Motor neuron (in vitro differentiated cells): ENCODE measurements around the gene ZNF189. TPM values are rescaled to one million over a fixed set of nuclear protein-coding genes. Genes with fewer than 3 reads are reported as not detected.
A peak's percentile ranks its signal among the peaks of the same experiment; 100 is the strongest.
"Not testable (repeated sequence)": the region's sequence is repeated elsewhere in the genome, so short reads cannot be mapped to it uniquely, and the experiment has no call there.

ENCODE experiments used
- ATAC-seq, 8 experiments: fragments of 200-7000 bp; cut with Tn5 transposase; replicated peaks in 6 of 8; 2 replicates each; pipeline ENCODE4 v1.8.0; 2021; ENCODE audit warnings: mild to moderate bottlenecking in 8 of 8, moderate library complexity in 8 of 8
- H3K27ac ChIP-seq, 2 donors: fragments of 250-450 bp; sonication (Bioruptor Pico); 2 replicates each; pipeline ENCODE4 v1.9.0; 2021; ENCODE audit warnings: antibody characterized with exemption in 2 of 2, mild to moderate bottlenecking in 2 of 2, moderate library complexity in 1 of 2
- H3K4me1 ChIP-seq, 2 donors: fragments of 250-450 bp; sonication (Bioruptor Pico); replicated peaks in 1 of 2; 2 replicates each; pipeline ENCODE4 v1.6.1; 2021; ENCODE audit warnings: antibody characterized with exemption in 2 of 2, mild to moderate bottlenecking in 2 of 2, moderate library complexity in 1 of 2
- H3K4me3 ChIP-seq, 5 donors: fragments of 250-450 bp; sonication (Bioruptor Pico); 2 replicates each; pipeline ENCODE4 v1.9.0; 2021; ENCODE audit warnings: antibody characterized with exemption in 5 of 5, mild to moderate bottlenecking in 5 of 5, moderate library complexity in 4 of 5
- WGBS, 10 experiments: fragments of 450-650 bp; shearing (Covaris generic); methylation state at CpG; one replicate each; pipeline ENCODE4 v1.0.0; 2022; 5-methylcytosine and 5-hydroxymethylcytosine counted together
- in situ Hi-C, 9 experiments: fragments of 400-800 bp; cut with MboI; loops; one replicate each; pipeline ENCODE4 v1.15.0; 2021; ENCODE audit warnings: low sequenced_read_pairs in 9 of 9, low pct_unique_long_range_greater_than_20kb in 2 of 9; ENCODE audit not compliant: unreplicated experiment in 9 of 9
- total RNA-seq, 8 experiments: library from RNA; unstranded; fragments of 300-600 nt; gene quantifications; 2 replicates each; pipeline versions ENCODE4 v1.2.3 to v1.2.4, GENCODE V29; 2022

Gene ZNF189
- total RNA-seq, 8 experiments from 2014 or later: 10.7 to 29.7 (median 20.0) TPM

GRCh38 chr9:101367323-101367722 is 31.3 kb upstream of the ZNF189 start:
- peaks cover 0 to 16% of the 10 kb centered on the region in 2 donors for H3K4me1 ChIP-seq
- no peak overlapping the region for H3K27ac ChIP-seq
- 81 to 100% (median 92%) methylated on average over 1 to 3 of the region's 3 CpGs; no CpG with 5 or more reads in 1 of the 10 experiments for WGBS, 10 experiments
- in situ Hi-C loops: no loop called here
- H3K4me3 ChIP-seq: no peak overlapping the region
- no peak for ATAC-seq

- no peak overlapping the region for H3K27ac ChIP-seq
- peaks cover 0 to 16% of the 10 kb centered on the region in 2 donors for H3K4me1 ChIP-seq
- 6 to 88% (median 71%) methylated on average over 1 to 2 of the region's 2 CpGs; no CpG with 5 or more reads in 4 of the 10 experiments for WGBS, 10 experiments
- ATAC-seq: no peak
- in situ Hi-C loops: no loop called here
- no peak overlapping the region for H3K4me3 ChIP-seq
Observed at GRCh38 chr9:101369286-101369685, 29.4 kb upstream of the ZNF189 start.

- WGBS, 10 experiments: 27 to 100% (median 73%) methylated on average over 1 to 2 of the region's 2 CpGs
- Histone ChIP-seq H3K4me3 (no peak overlapping the region), H3K4me1 (peaks cover 0 to 16% of the 10 kb centered on the region in 2 donors), H3K27ac (no peak overlapping the region)
- ATAC-seq: no peak
- in situ Hi-C loops: no loop called here
Observed at GRCh38 chr9:101369884-101370531, 28.6 kb upstream of the ZNF189 start.

- Histone ChIP-seq H3K4me1 (peaks cover 0 to 8% of the 10 kb centered on the region in 2 donors), H3K27ac (no peak overlapping the region), H3K4me3 (no peak overlapping the region)
- in situ Hi-C loops: no loop called here
- WGBS, 10 experiments: 50 to 100% (median 85%) methylated on average over 1 to 3 of the region's 3 CpGs
- no peak for ATAC-seq
Observed at GRCh38 chr9:101371813-101372212, 26.8 kb upstream of the ZNF189 start.

- in situ Hi-C loops: no loop called here
- H3K27ac ChIP-seq: no peak overlapping the region
- ATAC-seq: peak in 1 of 8 experiments; percentile 44
- 29 to 100% (median 80%) methylated on average over 1 to 2 of the region's 2 CpGs; no CpG with 5 or more reads in 3 of the 10 experiments for WGBS, 10 experiments
- H3K4me1 ChIP-seq: peaks cover 0 to 6% of the 10 kb centered on the region in 2 donors
- no peak overlapping the region for H3K4me3 ChIP-seq
Observed at GRCh38 chr9:101372327-101373118, 26.1 kb upstream of the ZNF189 start.

- ATAC-seq: no peak
- Histone ChIP-seq H3K4me3 (no peak overlapping the region), H3K27ac (no peak overlapping the region), H3K4me1 (no peaks in the 10 kb centered on the region)
- WGBS, 10 experiments: 40 to 100% (median 91%) methylated on average over 1 to 12 of the region's 12 CpGs; no CpG with 5 or more reads in 2 of the 10 experiments
- in situ Hi-C loops: no loop called here
Observed at GRCh38 chr9:101375546-101375945, 23.1 kb upstream of the ZNF189 start.

GRCh38 chr9:101376111-101376848 is 22.4 kb upstream of the ZNF189 start:
- Histone ChIP-seq H3K4me3 (no peak overlapping the region), H3K27ac (no peak overlapping the region)
- ATAC-seq: peak in 5 of 8 experiments; percentile 90 to 97 (median 95)

GRCh38 chr9:101380295-101380694 is 18.4 kb upstream of the ZNF189 start:
- Histone ChIP-seq H3K27ac (no peak overlapping the region), H3K4me3 (no peak overlapping the region), H3K4me1 (no peaks in the 10 kb centered on the region)
- in situ Hi-C loops: no loop called here
- ATAC-seq: no peak

More at GRCh38 chr9:101376111-101376848, 22.4 kb upstream of the ZNF189 start:
- in situ Hi-C loops: no loop called here
- WGBS, 10 experiments: 20 to 88% (median 66%) methylated on average over 1 to 5 of the region's 6 CpGs
- H3K4me1 ChIP-seq: no peaks in the 10 kb centered on the region

- 64 to 100% (median 96%) methylated on average over 1 to 3 of the region's 3 CpGs; no CpG with 5 or more reads in 4 of the 10 experiments for WGBS, 10 experiments
- Histone ChIP-seq H3K4me1 (no peaks in the 10 kb centered on the region), H3K27ac (no peak overlapping the region), H3K4me3 (no peak overlapping the region)
- in situ Hi-C loops: no loop called here
- ATAC-seq: no peak
Observed at GRCh38 chr9:101381118-101381517, 17.5 kb upstream of the ZNF189 start.

GRCh38 chr9:101381833-101382342 is 16.8 kb upstream of the ZNF189 start:
- ATAC-seq: no peak
- H3K4me1 ChIP-seq: no peaks in the 10 kb centered on the region

GRCh38 chr9:101383361-101383760 is 15.3 kb upstream of the ZNF189 start:
- no peak for ATAC-seq
- H3K4me1 ChIP-seq: no peaks in the 10 kb centered on the region
- in situ Hi-C loops: no loop called here
- 83 to 100% (median 94%) methylated on average over 1 to 2 of the region's 2 CpGs; no CpG with 5 or more reads in 1 of the 10 experiments for WGBS, 10 experiments
- no peak overlapping the region for H3K4me3 ChIP-seq
- H3K27ac ChIP-seq: no peak overlapping the region

More at GRCh38 chr9:101381833-101382342, 16.8 kb upstream of the ZNF189 start:
- no peak overlapping the region for H3K4me3 ChIP-seq
- no peak overlapping the region for H3K27ac ChIP-seq
- in situ Hi-C loops: no loop called here
- 78 to 100% (median 94%) methylated on average over 1 to 2 of the region's 2 CpGs for WGBS, 10 experiments

GRCh38 chr9:101384873-101385536 is 13.6 kb upstream of the ZNF189 start, which contains the start of gene BAAT:
BAAT (minus strand) TSS chr9:101385006; CDS start chr9:101371404, 13,602 bp downstream.
- 75 to 94% (median 90%) methylated on average over 4 to 10 of the region's 11 CpGs for WGBS, 10 experiments
- H3K27ac ChIP-seq, in situ Hi-C loops, H3K4me3 ChIP-seq, ATAC-seq, H3K4me1 ChIP-seq: not testable (repeated sequence)
